Aorta (tissue), 5 donors: ENCODE data around the gene DDX3X. TPM values are rescaled to one million over a fixed set of nuclear protein-coding genes. Genes with fewer than 3 reads are reported as not detected.

ENCODE experiments used
- ATAC-seq: fragments of 200-7000 bp; cut with Tn5 transposase; one replicate; pipeline ENCODE4 v1.9.1; 2022; ENCODE audit warnings: moderate library complexity; ENCODE audit not compliant: low FRiP score
- DNase-seq, 2 donors: peaks; one replicate each; pipeline ENCODE4 v3.0.0-alpha.2; 2020
- H3K27ac ChIP-seq, 2 donors: one replicate each; pipeline ENCODE4 v1.5.1; 2013; ENCODE audit warnings: low read length in 2 of 2, mild to moderate bottlenecking in 2 of 2, moderate library complexity in 2 of 2, control low read depth in 1 of 2, inconsistent platforms in 1 of 2, low read depth in 1 of 2
- H3K27me3 ChIP-seq, 2 donors: one replicate each; pipeline ENCODE4 v1.6.1; 2013; ENCODE audit warnings: control low read depth in 1 of 2, low read length in 1 of 2, mild to moderate bottlenecking in 1 of 2, moderate library complexity in 1 of 2; ENCODE audit not compliant: insufficient read depth in 2 of 2, control insufficient read depth in 1 of 2
- H3K36me3 ChIP-seq, 2 donors: one replicate each; pipeline ENCODE4 v1.6.1; 2013; ENCODE audit warnings: control low read depth in 1 of 2, low read length in 1 of 2, mild to moderate bottlenecking in 1 of 2; ENCODE audit not compliant: insufficient read depth in 2 of 2, control insufficient read depth in 1 of 2
- H3K4me1 ChIP-seq, 2 donors: one replicate each; pipeline ENCODE4 v1.6.1; 2013; ENCODE audit warnings: low read length in 2 of 2, control low read depth in 1 of 2, mild to moderate bottlenecking in 1 of 2, moderate library complexity in 1 of 2; ENCODE audit not compliant: insufficient read depth in 2 of 2, control insufficient read depth in 1 of 2
- H3K4me3 ChIP-seq, 2 donors: one replicate each; pipeline ENCODE4 v1.5.1; 2013; ENCODE audit warnings: low read length in 2 of 2, control low read depth in 1 of 2, mild to moderate bottlenecking in 1 of 2
- H3K9me3 ChIP-seq: one replicate; pipeline ENCODE4 v1.6.1; 2013; ENCODE audit warnings: mild to moderate bottlenecking, low read length; ENCODE audit not compliant: control insufficient read depth
- WGBS, 2 donors: extraction: QIAGEN DNeasy Blood & Tissue Kit; methylation state at CpG; one replicate each; pipeline ENCODE4 v1.1.7; 2013; 5-methylcytosine and 5-hydroxymethylcytosine counted together
- intact Hi-C, 2 donors: fragments of 100-400 bp; cut with DNase I; formaldehyde crosslinking; loops; one replicate each; pipeline versions ENCODE4 v1.14.2 to v1.15.0; 2022
- polyA plus RNA-seq, 2 donors: library from polyadenylated mRNA; stranded (reverse); fragments of 200-250 nt; gene quantifications; one replicate each; pipeline ENCODE4 v1.2.3, GENCODE V29; 2013
- total RNA-seq, 2 donors: library from RNA; stranded (reverse); fragmentation: NEBNext Ultra II Directional; extraction: Animal tissue kit (Norgen Biotek cat#: 25700); gene quantifications; one replicate each; pipeline ENCODE4 v1.2.1, GENCODE V29; 2021
- donor health status: healthy with polysubstance abuse.
- donor health status: Bipolar disorder and iron deficiency.
- donor health status: DM: no; HTN: no; CAD: no.
- donor health status: DM: no; HTN: no; CAD: no.
- donor health status: DM: yes; HTN: yes; CAD: no.

The DDX3X gene
- total and polyA plus RNA-seq, 4 donors: 65.0 to 465 (median 247) TPM

DNA sequence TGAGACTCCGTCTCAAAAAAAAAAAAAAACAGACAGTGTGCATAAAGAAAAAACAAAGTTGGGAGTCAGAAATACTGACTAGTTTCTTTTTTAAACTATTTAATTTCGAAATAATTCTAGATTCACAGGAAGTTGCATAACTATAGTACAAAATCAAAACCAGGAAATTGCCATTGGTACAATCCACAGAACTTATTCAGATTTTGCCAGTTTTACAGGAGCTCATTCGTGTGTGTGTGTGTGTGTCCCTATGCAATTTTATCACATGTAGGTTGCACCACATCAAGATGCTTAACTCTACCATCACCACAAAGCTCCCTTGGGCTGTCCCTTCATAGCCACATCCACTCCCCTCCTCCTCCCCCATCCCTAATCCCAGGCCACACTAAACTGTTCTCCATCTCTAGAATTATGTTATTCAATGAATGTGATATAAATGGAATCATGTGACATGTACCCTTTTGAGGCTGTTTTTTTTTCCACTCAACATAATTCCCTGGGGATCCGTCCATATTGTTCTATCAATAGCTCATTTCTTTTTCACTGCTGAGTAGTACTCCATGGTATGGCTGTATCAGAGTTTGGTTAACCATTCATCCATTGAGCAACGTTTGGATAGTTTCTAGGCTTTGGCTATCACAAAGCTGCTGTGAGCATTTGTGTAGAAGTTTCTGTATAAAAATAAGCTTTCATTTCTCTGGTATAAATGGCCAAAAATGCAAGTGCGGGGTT, 16.3 kb upstream of the DDX3X start:
- Histone ChIP-seq H3K27me3 (no peaks in the 10 kb centered on the region), H3K4me1 (no peaks in the 10 kb centered on the region), H3K27ac (no peak overlapping the region), H3K9me3 (no peaks in the 10 kb centered on the region), H3K36me3 (no peaks in the 10 kb centered on the region), H3K4me3 (no peak overlapping the region)
- no peak for ATAC-seq
- intact Hi-C loops: no loop called here
- no peak for DNase-seq
- 86 to 90% methylated on average over 6 of the region's 6 CpGs for WGBS, 2 donors

DNA sequence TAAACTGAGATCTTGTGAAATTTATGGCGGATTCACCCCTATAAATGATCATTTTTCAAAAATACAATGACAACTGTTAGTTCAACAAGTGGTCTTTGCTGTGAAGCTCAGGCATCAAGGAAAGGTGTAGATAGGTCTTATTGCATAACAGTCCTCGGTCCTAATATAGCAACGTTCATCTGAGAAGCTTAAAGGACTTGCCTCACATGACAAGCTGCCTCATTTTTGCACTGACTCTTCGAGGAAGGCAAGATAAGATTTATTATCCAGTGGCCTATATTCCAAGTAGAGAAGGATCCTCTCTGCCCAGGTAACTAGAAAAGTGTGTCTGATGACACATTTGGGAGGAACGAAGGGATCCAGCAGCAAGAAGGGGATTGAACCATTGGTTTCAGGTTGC, 13.6 kb upstream of the DDX3X start:
- intact Hi-C loops: no loop called here

DNA sequence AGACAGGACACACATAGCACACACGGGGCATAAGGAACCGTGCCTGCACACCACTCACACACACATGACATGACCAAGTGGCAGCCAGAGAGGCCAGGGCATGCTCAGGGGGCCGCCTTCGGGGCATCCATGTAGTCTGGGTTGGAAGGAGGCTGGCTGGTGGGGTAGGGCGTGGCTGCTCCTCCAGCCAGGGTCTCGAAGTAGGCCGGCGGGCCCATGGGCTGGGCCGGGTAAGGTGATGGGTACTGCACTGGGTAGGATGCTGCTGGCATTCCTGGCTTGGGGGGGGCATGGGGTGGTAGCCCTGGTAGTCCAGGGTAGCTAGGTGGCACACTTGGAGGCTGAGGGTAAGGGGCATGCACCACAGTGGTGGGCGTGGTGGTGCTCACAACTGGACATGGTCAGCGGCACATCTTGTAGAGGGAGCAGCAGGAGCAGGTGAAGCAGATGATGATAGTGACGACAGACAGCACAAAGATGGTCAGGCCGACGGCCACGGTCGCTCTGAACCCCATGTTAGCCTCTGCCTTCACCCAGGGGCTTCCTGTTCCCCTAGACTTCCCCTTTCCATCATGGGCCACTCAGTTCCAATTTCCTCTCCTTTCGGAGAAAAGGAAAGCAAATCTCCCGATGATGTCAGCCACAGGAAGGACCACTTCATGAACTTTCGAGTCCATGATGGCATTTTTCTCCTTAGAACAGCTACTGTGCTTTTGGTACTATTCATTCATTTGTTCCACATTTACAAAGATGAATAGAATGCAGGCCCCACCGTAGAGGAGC, 10.9 kb upstream of the DDX3X start:
- peak; percentile 66 for ATAC-seq
- Histone ChIP-seq H3K9me3 (no peaks in the 10 kb centered on the region), H3K27me3 (no peaks in the 10 kb centered on the region), H3K36me3 (no peaks in the 10 kb centered on the region), H3K4me3 (no peak overlapping the region), H3K27ac (no peak overlapping the region), H3K4me1 (no peaks in the 10 kb centered on the region)
- intact Hi-C loops: no loop called here
- WGBS, 2 donors: 97 to 98% methylated on average over 20 of the region's 20 CpGs
- no peak for DNase-seq

More for the DNA sequence above, 13.6 kb upstream of the DDX3X start:
- Histone ChIP-seq H3K36me3 (no peaks in the 10 kb centered on the region), H3K4me1 (no peaks in the 10 kb centered on the region), H3K9me3 (no peaks in the 10 kb centered on the region), H3K27me3 (no peaks in the 10 kb centered on the region), H3K4me3 (no peak overlapping the region), H3K27ac (no peak overlapping the region)
- no peak for DNase-seq
- no peak for ATAC-seq
- WGBS, 2 donors: 84 to 89% methylated on average over 5 of the region's 5 CpGs

DNA sequence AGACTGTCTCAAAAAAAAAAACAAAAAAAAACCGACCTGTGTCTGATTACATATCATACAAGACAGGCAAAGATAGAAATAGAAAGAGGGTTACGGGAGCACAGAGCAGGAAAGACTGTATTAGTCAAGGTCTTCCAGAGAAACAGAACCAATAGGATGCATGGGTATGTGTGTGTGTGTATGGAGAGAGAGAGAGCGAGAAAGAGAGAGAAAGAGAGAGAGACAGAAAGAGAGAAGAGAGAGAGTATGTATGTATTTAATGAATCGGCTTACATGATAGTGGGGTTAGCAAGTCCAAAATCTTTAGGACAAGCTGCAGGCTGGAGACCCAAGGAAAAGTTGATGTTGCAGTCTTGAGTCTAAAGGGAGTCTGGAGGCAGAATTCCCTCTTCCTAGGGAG, 7.5 kb upstream of the DDX3X start:
- Histone ChIP-seq H3K27ac (no peak overlapping the region), H3K9me3 (no peaks in the 10 kb centered on the region), H3K27me3 (no peaks in the 10 kb centered on the region), H3K4me1 (no peaks in the 10 kb centered on the region), H3K36me3 (no peaks in the 10 kb centered on the region), H3K4me3 (no peak overlapping the region)
- intact Hi-C loops: no loop called here
- DNase-seq (no peak), ATAC-seq (no peak)
- 92 to 96% methylated on average over 4 of the region's 4 CpGs for WGBS, 2 donors

DNA sequence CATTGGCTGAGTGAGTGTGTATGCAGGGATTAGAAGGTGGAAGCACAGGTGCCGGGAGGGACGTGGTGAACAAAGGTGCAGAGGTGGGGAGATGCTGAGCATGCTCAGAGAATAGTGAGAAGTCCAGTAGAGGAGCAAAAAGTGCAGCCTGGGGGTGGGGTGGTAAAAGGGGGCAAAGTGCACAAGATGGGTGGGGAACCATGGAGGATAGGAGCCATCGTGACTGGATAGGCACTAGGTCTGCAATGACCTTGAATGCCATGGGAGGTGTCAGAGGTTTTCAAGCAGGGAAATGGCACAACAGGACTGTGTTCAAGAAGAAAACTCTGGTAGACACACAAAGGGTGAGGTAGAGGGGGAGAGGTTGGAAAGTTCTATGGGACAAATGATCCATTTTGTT, 6.6 kb upstream of the DDX3X start:
- Histone ChIP-seq H3K36me3 (no peaks in the 10 kb centered on the region), H3K4me1 (no peaks in the 10 kb centered on the region), H3K4me3 (no peak overlapping the region), H3K27ac (no peak overlapping the region), H3K27me3 (no peaks in the 10 kb centered on the region), H3K9me3 (no peaks in the 10 kb centered on the region)
- intact Hi-C loops: no loop called here
- no peak for DNase-seq
- 93 to 94% methylated on average over 3 of the region's 3 CpGs for WGBS, 2 donors
- ATAC-seq: no peak

DNA sequence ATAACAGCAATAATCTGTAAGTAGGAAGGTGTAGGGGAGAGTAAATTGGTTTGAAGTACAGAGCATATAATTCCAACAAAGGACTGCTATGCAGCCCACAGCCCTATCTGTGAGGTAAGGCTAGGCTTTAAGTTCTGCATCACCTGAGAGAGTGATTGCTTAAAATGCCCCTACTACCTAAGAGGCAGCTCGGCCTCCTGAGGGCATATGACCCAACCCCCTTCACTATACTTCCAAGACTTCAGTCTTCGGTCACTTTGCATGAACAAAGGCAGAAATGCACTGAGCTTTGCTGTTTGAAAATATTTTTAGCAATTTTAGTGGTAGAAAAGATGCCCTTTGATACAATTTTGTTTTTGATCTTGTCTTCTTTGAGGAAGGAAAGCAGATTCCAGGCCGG, 4.9 kb upstream of the DDX3X start:
- H3K4me1 ChIP-seq: no peaks in the 10 kb centered on the region
- 98 to 99% methylated on average over 3 of the region's 3 CpGs for WGBS, 2 donors
- H3K27ac ChIP-seq: no peak overlapping the region
- no peaks in the 10 kb centered on the region for H3K36me3 ChIP-seq
- intact Hi-C loops: no loop called here
- H3K27me3 ChIP-seq: no peaks in the 10 kb centered on the region
- DNase-seq (no peak), ATAC-seq (no peak)
- no peak overlapping the region for H3K4me3 ChIP-seq
- no peaks in the 10 kb centered on the region for H3K9me3 ChIP-seq

DNA sequence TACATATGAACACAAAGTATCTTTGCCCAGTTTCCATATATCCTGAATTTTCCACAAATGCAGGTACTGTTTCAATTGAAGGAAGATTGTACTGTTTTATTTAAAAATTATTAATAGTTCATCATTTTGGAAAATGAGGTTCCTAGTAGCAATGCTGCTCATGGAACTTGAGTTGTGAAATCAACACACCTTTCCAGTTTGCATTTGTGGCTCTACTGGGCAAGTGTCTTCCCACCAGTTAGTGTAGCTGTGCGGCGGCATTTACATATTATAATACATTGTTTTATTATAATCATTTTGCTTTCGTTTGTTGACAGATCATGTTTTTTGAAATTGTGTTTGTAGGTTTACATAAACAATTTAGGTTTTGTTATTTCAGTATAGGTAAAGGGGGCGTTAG, 2.0 kb upstream of the DDX3X start:
- Histone ChIP-seq H3K36me3 (no peaks in the 10 kb centered on the region), H3K4me1 (no peaks in the 10 kb centered on the region), H3K27me3 (no peaks in the 10 kb centered on the region), H3K4me3 (peak overlapping the region in 1 of 2 donors; percentile 17), H3K27ac (no peak overlapping the region), H3K9me3 (no peaks in the 10 kb centered on the region)
- ATAC-seq (no peak), DNase-seq (no peak)
- WGBS, 2 donors: 75 to 84% methylated on average over 4 of the region's 4 CpGs
- intact Hi-C loops: loop anchor here in 1 of 2 donors (5.0 kb wide), 1 partner anchor 245 kb away; the partner anchor contains the start of gene USP9X

DNA sequence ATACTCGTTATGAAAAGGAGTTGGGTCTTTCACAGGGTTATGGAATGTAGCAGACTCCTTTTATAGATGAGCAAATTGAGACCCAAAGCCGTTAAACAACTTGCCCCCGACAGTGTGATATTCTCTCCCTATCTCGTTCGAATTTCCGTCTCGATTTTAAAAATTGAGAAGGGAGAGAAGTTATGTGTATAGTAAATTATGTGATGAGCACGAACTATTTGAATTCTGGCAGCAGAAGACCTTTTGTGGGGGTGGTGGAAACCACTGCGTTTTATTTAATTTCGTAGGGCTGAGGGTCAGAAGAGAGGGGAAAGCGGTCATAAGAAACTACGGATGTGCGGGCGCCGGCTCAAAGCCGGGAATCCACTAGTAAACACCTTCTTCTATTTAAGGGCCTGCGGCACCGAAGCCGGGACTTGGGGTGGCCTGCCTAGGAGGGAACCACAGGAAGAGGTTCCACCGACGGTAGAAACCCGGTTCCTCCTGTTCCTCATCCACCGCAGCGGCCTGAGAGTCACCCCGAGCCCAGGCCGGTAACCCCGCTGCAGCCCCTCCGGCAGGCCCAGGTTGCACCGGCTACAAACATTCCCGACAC, 1.5 kb upstream of the DDX3X start:
- DNase-seq (peak in 1 of 2 donors; percentile 81), ATAC-seq (no peak)
- Histone ChIP-seq H3K9me3 (no peaks in the 10 kb centered on the region), H3K27me3 (no peaks in the 10 kb centered on the region), H3K27ac (peak overlapping the region in 1 of 2 donors; percentile 89), H3K4me1 (no peaks in the 10 kb centered on the region), H3K36me3 (no peaks in the 10 kb centered on the region), H3K4me3 (peak overlapping the region; percentile 74 to 86)
- intact Hi-C loops: loop anchor here in 1 of 2 donors (5.0 kb wide), 1 partner anchor 245 kb away; the partner anchor contains the start of gene USP9X
- whole genome bisulfite sequencing, 2 donors: 11 to 25% methylated on average over 30 of the region's 30 CpGs
